Fibroblast of mammary gland (primary cell): Measurements from ENCODE around the gene RPTOR.

Experiments
- DNase-seq: peaks from one replicate; pipeline ENCODE4 v3.0.0-alpha.2; 2010; ENCODE audit warnings: low read depth
- H3K4me3 ChIP-seq: 2 replicates; pipeline ENCODE4 v1.5.1; 2011; ENCODE audit warnings: low read depth, mild to moderate bottlenecking, low read length, moderate library complexity; ENCODE audit not compliant: control insufficient read depth
- TF ChIP-seq, protein P1 (sequence below): conservative IDR thresholded peaks from 2 replicates; pipeline ENCODE4 v1.5.1; 2011; ENCODE audit warnings: low read depth, low read length, inconsistent platforms; ENCODE audit not compliant: control insufficient read depth, insufficient read depth

The RPTOR gene

DNA sequence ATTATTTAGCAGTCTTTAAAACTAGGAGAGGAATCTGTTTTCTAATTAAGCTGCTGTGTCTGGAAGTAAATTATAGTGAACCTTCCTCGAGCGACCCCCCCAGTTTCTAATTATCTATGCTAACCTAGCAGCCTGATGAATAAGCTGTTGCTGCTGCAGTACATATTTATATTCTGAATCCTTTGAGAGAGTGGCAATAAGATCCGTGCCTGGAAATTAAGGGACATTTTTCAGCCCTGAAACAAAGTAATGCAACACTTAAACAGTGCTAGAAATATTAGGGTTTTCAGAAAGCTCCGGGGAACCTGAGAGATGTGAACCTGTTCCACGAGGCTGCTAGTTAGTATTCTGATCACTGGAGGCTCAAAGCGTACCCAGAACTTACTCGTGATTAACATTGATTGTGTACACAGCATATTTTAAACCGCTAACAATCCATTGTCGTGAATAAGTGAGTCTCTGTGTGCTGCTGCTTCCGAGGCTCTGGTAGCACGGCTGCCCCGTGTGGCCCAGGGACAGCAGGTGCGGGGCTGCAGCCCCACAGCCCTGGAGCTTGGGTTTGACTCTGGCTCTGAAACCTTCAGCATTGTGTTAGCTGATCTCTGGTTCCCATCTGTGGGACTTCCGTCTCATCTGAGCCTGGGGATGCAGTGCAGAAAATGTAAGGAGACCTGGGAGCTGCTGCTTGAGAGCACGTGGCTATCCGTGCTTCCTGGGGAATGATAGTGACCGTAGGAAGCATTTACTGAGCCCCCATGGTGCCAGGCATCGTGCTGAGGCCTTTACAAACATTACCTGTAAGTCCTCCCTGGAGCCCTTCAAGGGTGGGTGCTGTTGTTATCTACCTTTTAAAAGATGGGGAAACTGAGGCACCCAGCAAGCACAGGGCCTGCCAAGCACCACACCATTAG is 256.1 kb downstream of the RPTOR start:
- TF ChIP-seq, protein P1, sequence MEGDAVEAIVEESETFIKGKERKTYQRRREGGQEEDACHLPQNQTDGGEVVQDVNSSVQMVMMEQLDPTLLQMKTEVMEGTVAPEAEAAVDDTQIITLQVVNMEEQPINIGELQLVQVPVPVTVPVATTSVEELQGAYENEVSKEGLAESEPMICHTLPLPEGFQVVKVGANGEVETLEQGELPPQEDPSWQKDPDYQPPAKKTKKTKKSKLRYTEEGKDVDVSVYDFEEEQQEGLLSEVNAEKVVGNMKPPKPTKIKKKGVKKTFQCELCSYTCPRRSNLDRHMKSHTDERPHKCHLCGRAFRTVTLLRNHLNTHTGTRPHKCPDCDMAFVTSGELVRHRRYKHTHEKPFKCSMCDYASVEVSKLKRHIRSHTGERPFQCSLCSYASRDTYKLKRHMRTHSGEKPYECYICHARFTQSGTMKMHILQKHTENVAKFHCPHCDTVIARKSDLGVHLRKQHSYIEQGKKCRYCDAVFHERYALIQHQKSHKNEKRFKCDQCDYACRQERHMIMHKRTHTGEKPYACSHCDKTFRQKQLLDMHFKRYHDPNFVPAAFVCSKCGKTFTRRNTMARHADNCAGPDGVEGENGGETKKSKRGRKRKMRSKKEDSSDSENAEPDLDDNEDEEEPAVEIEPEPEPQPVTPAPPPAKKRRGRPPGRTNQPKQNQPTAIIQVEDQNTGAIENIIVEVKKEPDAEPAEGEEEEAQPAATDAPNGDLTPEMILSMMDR = no peak
- no peak for DNase-seq
- no peak overlapping the region for H3K4me3 ChIP-seq

- no peak overlapping the region for H3K4me3 ChIP-seq
- no peak for DNase-seq
- TF ChIP-seq, protein P1 = no peak
Observed at GRCh38 chr17:80802626-80803450, 258.2 kb downstream of the RPTOR start.

DNA sequence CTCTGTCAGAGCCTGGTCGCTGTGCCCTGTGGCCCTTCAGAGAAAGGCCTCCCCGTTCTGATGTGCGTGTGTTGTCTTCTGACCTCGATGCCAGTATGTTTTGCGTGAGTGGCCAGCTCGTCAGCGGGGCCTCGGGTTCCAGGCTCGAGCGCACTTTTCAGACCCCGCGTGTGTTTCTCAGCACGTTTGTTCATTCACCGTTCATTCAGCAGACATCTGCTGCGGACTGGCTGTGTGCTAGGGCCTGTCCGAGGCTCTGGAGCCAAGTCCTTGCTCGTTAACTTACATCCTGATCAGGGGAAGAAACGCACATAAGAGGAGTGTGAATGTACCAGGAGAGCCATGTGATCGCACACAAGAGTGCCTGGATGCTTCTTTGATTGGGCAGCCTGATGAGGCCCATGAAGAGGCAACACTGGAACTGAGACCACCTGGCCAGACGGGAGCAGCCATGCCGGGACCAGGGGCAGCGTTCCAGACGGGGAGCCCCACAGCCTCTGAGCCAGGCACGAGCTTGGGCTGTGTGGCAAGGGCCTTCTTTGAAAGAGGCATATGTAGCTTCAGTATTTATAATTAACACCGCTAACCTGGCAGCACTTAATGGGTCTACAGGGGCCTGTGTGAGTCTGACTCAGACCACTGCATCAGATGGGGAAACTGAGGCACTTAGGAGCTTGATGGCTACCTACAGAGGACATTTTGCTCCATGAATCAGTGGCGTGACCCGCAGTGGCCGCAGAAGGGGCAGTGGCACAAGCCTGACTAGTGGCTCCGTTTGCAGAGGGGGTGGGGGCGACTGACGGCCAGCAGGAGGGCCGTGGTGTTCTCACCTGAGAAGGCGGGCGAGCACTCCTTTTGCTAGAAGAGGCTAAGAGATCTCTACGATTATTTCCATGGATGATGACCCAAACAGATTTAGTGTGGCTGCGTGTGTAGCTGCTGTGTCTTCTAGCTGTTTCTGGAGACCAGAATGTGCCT is 259.1 kb downstream of the RPTOR start:
- TF ChIP-seq, protein P1 = no peak

DNA sequence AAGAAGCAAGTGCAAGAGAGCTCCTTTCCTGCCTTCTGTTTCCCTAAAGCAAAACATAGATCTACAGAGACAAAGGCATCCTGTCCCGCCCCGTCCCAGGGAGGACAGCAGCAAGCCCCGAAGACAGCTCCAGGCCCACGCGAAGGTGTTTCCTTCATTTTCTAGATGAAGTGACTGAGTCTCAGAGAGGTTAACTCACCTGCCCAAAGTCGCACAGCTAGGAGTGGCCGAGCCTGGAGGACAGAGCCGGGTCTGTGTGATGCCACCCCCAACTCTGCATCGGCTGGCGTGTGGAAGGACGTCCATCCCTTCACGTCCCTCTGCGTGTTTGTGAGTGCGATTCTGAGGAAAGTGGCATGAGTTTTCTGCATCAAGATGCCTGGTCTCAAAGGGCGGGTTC is 259.8 kb downstream of the RPTOR start:
- TF ChIP-seq, protein P1 = no peak
- no peak for DNase-seq

More for the DNA sequence above, 259.1 kb downstream of the RPTOR start:
- no peak overlapping the region for H3K4me3 ChIP-seq
- DNase-seq = no peak

DNA sequence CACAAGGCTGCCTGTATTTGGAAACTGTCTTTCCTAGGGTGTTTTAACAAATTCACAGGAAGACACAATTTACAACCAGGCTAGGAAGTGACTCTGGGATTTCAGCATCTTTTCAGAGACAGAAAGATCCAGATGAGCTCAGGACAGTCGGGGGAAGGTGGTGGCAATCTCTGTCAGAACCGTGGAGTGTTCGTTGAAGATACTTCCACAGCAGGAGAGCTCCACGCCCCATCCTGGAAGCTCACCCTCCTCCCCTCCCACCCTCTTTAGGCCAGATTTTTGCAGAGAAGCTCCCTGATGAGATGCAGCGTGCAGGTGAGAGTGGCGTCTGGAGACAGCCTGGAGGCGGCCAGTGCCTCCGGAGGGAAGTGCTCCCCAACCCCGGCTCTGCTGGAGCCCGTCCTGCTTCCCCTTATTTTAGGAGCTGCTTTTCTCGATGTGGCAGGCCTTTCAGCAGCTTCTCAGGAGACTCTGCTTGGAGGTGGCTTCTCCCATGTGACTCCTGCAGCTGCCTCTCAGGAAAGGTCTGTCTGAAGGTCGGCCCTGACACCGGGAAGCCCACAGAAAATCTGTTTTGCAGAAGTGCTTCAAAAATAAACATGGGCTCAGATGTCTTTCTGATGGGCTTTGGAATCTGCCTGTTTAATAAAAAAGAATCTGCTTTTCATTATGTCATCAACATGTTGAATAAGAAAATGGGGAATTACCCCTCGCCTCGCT is 260.6 kb downstream of the RPTOR start:
- DNase-seq = no peak
- no peak overlapping the region for H3K4me3 ChIP-seq
- TF ChIP-seq, protein P1 = no peak

More for the DNA sequence above, 259.8 kb downstream of the RPTOR start:
- H3K4me3 ChIP-seq = no peak overlapping the region

GRCh38 chr17:80807014-80807413 is 262.4 kb downstream of the RPTOR start:
- no peak for DNase-seq
- TF ChIP-seq, protein P1 = no peak
- no peak overlapping the region for H3K4me3 ChIP-seq
